Activated CD4-positive, alpha-beta T cell treated with anti-CD3 and anti-CD28 coated beads for 36 hours (primary cell): ENCODE measurements around the gene PI4KA. TPM values are rescaled to one million over a fixed set of nuclear protein-coding genes. Genes with fewer than 3 reads are reported as not detected.
"Not testable (repeated sequence)": the region's sequence is repeated elsewhere in the genome, so short reads cannot be mapped to it uniquely, and the experiment has no call there.

ENCODE experiments used
- ATAC-seq: fragments of 200-7000 bp; cut with Tn5 transposase; one replicate; pipeline ENCODE4 v1.10.0; 2021; ENCODE audit warnings: mild to moderate bottlenecking, moderate library complexity
- CTCF ChIA-PET: fragments of 350-600 bp; sonication (Branson Sonifier 250); formaldehyde crosslinking; loops from one replicate; lab custom pipeline; 2021; ENCODE audit warnings: antibody characterized with exemption; lab: Charles Lee
- POLR2A ChIA-PET: fragments of 350-600 bp; sonication (Branson Sonifier 250); formaldehyde crosslinking; loops from one replicate; lab custom pipeline; 2021; ENCODE audit warnings: antibody characterized with exemption, inconsistent platforms; lab: Charles Lee
- DNase-seq: peaks from one replicate; pipeline ENCODE4 v3.0.0-alpha.2; 2020
- H3K27ac Mint-ChIP-seq: one replicate; pipeline ENCODE4 v1.8.0; 2021; ENCODE audit warnings: mixed read lengths
- H3K27me3 Mint-ChIP-seq: one replicate; pipeline ENCODE4 v1.8.0; 2021; ENCODE audit warnings: mixed read lengths
- H3K36me3 Mint-ChIP-seq: one replicate; pipeline ENCODE4 v1.8.0; 2021; ENCODE audit warnings: low read depth, mixed read lengths
- H3K4me1 Mint-ChIP-seq: one replicate; pipeline ENCODE4 v1.8.0; 2021; ENCODE audit warnings: mixed read lengths
- H3K4me3 Mint-ChIP-seq: one replicate; pipeline ENCODE4 v1.8.0; 2021; ENCODE audit warnings: mild to moderate bottlenecking, moderate library complexity, mixed read lengths
- H3K9me3 Mint-ChIP-seq: one replicate; pipeline ENCODE4 v1.8.0; 2021; ENCODE audit warnings: low read depth, mixed read lengths
- intact Hi-C, 2 experiments: fragments of 100-400 bp; cut with DNase I in 1 of 2; cut with micrococcal nuclease in 1 of 2; formaldehyde crosslinking; loops; one replicate each; pipeline versions ENCODE4 v1.14.2 to v1.15.1; 2022 to 2024; cut with DNase I, micrococcal nuclease
- total RNA-seq, 2 experiments: library from RNA; stranded (reverse); gene quantifications; one replicate each; pipeline ENCODE4 v1.2.3, GENCODE V29; 2021

Gene PI4KA
- total RNA-seq, 2 experiments from 2014 or later: 52.8 TPM

DNA sequence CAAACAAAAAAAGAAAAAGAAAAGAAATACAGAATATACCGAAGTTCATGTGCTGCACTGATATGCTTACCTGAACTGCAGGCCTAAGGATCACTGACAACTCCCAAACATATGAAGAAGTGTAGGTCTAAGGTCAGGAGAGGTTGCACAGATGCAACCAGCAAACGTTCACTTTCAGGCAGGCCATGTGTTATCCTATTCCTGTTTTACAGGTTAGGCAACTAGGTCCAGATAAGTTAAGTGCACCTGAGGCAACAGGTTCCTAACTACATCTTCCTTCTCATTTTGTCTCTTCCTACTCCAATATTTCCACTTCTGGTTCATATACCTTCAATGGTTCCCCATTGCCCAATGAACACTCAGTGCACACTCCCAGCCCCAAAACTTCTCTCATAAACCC lies 15.1 kb downstream of the PI4KA start:
- ChIA-PET CTCF (no interaction called here), POLR2A (interaction anchor here (0.6 kb wide), 1 partner anchor 160 kb away, joined by 3 read pairs; no protein-coding TSS in a partner anchor)
- Mint-ChIP-seq H3K36me3 (no peaks in the 10 kb centered on the region), H3K9me3 (no peaks in the 10 kb centered on the region), H3K27ac (no peak overlapping the region), H3K4me3 (no peak overlapping the region), H3K27me3 (no peaks in the 10 kb centered on the region), H3K4me1 (peaks cover 45% of the 10 kb centered on the region)
- ATAC-seq (no peak), DNase-seq (no peak)
- intact Hi-C loops: no loop called here

DNA sequence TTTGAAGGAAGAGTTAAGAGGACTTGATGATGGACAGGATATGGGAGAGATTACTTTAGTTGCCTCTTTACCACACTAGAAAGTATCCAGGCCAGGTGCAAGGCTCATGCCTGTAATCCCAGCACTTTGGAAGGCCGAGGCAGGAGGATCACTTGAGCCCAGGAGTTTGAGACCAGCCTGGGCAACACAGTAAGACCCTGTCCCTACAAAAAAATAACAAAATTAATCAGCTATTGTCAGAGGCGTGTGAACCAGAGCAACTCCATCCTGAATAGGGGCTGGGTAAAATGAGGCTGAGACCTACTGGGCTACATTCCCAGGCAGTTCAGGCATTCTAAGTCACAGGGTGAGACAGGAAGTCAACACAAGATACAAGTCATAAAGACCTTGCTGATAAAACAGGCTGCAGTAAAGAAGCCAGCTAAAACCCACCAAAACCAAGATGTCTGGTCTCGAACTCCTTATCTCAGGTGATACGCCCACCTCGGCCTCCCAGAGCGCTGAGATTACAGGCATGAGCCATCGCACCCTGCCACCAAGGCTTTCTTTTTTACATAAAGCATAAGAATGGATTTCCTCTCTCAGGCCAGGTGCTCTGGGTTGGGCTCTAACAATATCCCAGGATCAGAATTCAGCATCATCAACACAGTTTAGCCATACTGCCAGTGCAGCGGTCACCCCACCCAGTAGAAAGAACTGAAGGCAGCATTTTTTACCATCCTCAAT lies 17.8 kb downstream of the PI4KA start:
- intact Hi-C loops: no loop called here
- Mint-ChIP-seq H3K4me3 (no peak overlapping the region), H3K9me3 (no peaks in the 10 kb centered on the region), H3K27ac (peak overlapping the region; percentile 18), H3K27me3 (no peaks in the 10 kb centered on the region), H3K4me1 (peaks cover 41% of the 10 kb centered on the region), H3K36me3 (no peaks in the 10 kb centered on the region)
- ChIA-PET CTCF (no interaction called here), POLR2A (interaction anchor here (0.5 kb wide), 1 partner anchor 34 kb away, joined by 4 read pairs; no protein-coding TSS in a partner anchor)
- peak; percentile 51 for DNase-seq
- peak; percentile 53 for ATAC-seq

DNA sequence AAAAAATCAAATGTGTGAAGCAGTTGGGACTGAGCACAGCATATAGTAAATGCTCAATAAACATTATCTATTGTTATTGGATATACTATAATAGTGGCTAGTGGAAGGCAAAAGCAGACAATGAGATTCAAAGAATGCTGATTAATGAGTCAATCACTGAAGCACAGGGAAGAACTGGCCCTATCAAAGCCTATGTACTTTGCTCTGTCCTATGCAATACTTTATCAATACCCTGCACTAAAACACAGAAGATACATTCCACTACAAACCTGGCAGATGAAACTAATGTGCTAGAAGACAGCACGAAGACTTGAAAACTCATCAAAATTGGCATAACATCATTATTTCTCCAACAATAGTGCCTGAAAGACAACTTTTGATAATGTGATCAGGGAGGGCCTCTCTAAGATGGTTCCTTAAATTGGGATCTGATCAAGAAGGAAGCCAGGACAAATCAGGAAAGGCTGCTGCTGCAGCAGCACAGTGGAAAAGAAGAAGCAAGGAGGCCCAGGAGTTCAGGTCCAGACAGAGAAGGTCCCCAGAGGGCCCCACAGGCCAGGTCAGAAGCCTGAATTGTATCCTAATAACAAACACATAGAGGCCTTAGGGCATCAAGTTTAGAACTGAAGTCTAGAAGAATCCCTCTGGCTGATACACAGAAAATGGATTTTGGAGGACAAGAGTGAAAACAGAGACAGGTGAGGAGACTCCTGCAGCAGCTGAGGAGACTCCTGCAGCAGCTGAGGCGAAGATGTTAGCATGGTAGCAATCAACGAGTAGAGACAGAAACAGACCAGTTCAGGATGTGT lies 18.6 kb downstream of the PI4KA start:
- H3K36me3 Mint-ChIP-seq: peaks cover 2% of the 10 kb centered on the region
- no peaks in the 10 kb centered on the region for H3K9me3 Mint-ChIP-seq
- POLR2A ChIA-PET: interaction anchor here (0.5 kb wide), 1 partner anchor 34 kb away, joined by 4 read pairs; no protein-coding TSS in a partner anchor
- no peak for DNase-seq
- no peaks in the 10 kb centered on the region for H3K27me3 Mint-ChIP-seq
- no peak overlapping the region for H3K4me3 Mint-ChIP-seq
- ATAC-seq: no peak
- CTCF ChIA-PET: no interaction called here
- peak overlapping the region; percentile 7 for H3K27ac Mint-ChIP-seq
- intact Hi-C loops: no loop called here
- peaks cover 40% of the 10 kb centered on the region for H3K4me1 Mint-ChIP-seq

DNA sequence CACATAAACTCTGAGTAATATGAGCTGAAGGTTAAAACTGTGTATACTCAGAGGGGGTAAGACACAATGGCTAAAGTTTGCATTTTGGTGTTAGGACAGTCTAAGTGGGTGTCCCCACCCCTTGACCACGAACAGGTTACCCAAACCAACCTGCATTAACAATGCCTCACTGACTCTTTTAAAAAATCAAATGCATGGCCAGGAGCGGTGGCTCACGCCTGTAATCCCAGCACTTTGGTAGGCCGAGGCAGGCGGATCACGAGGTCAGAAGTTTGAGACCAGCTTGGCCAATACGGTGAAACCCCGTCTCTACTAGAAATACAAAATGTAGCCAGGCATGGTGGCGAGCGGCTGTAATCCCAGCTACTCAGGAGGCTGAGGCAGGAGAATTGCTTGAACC lies 19.3 kb downstream of the PI4KA start:
- H3K4me1 Mint-ChIP-seq: peaks cover 34% of the 10 kb centered on the region
- intact Hi-C loops, H3K4me3 Mint-ChIP-seq, H3K27me3 Mint-ChIP-seq, CTCF ChIA-PET, ATAC-seq, H3K9me3 Mint-ChIP-seq, DNase-seq, H3K27ac Mint-ChIP-seq, H3K36me3 Mint-ChIP-seq: not testable (repeated sequence)
- POLR2A ChIA-PET: interaction anchor here (0.6 kb wide), 1 partner anchor 18 kb away, joined by 3 read pairs; no protein-coding TSS in a partner anchor

DNA sequence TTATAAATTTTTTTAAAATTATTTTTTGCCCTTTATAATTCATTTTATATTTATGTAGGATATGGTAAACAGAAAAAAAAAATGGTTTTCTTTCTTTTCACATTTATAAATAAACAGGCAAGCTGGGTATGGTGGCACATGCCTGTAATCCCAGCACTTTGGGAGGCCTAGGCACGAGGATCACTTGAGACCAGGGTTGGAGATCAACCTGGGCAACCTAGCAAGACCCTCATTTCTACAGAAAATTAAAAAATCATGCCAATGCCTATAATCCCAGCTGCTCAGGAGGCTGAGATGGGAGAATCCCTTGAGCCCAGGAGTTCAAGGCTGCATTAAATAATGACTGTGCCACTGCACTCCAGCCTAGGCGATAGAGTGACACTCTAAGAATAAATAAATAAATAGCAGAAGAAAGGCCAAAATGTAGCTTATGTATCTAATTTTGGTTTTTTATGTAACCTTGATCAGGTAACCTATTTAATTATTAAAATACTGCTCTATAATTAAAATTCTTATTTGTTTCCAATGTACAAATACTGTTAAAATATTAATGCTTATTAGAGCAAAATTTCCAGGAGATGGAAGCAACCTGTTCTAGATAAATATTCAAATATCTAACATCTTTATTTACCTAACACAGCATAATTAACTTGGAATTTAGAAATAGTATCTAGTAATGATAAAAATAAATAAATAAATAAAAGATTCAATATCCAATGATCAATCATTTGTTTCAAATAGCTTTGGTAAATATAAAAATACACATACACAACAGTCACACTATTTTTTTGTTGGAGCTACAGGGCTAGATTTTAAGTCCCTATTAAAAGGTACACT lies 21.4 kb downstream of the PI4KA start:
- DNase-seq (no peak), ATAC-seq (no peak)
- Mint-ChIP-seq H3K4me3 (no peak overlapping the region), H3K4me1 (peaks cover 27% of the 10 kb centered on the region), H3K36me3 (peaks cover 16% of the 10 kb centered on the region), H3K9me3 (no peaks in the 10 kb centered on the region), H3K27ac (no peak overlapping the region), H3K27me3 (no peaks in the 10 kb centered on the region)
- intact Hi-C loops: no loop called here
- ChIA-PET POLR2A (no interaction called here), CTCF (interaction anchor here (1.0 to 1.1 kb wide), 3 partner anchors 8 to 16 kb away, joined by 3 read pairs; no protein-coding TSS in a partner anchor)

DNA sequence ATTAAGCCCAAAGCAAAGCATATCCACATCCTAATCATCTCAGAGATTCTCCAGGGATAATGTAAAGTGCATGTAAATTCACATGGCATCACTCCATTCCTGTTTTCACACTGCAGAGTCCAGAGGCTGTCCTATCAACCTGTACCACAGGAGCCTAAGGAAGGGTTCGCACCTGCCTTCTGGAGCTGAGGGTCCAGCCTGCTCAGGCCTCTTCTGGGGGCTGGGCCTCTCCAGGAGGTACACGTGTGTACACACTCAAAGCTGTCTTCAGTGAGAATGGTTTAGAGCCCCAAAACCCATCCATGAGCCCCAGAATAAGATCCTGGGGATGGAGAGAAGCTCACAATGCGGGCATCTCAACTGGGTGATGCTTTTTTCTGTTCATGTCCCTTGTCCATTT lies 23.9 kb downstream of the PI4KA start:
- intact Hi-C loops: no loop called here
- POLR2A ChIA-PET: no interaction called here
- Mint-ChIP-seq H3K27ac (no peak overlapping the region), H3K4me3 (no peak overlapping the region), H3K27me3 (no peaks in the 10 kb centered on the region), H3K36me3 (peaks cover 25% of the 10 kb centered on the region), H3K4me1 (peaks cover 7% of the 10 kb centered on the region), H3K9me3 (no peaks in the 10 kb centered on the region)
- ATAC-seq: no peak
- DNase-seq: no peak
- CTCF ChIA-PET: interaction anchor here (0.6 to 1.1 kb wide), 2 partner anchors 14 to 18 kb away, joined by 3 read pairs; no protein-coding TSS in a partner anchor

DNA sequence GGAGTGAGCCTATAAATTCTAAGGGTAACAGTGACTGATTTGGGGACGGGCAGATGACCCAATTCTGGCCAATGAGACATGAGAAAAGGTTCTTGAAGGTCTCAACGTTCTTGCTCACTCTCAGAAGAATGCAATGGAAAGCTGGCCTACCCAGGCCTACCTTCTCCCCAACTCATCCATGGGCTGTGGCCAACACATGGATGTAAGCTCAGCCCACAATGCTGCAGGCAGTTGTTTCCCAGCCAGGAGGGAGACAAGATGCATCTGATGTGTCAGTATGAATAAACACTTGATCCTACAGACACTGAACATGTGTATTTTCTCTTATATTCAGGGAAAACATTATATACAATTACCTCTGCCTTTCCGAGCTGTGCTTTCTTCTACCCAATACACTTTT lies 24.4 kb downstream of the PI4KA start:
- Mint-ChIP-seq H3K4me3 (no peak overlapping the region), H3K36me3 (peaks cover 28% of the 10 kb centered on the region), H3K27me3 (no peaks in the 10 kb centered on the region), H3K4me1 (peaks cover 5% of the 10 kb centered on the region), H3K27ac (no peak overlapping the region), H3K9me3 (no peaks in the 10 kb centered on the region)
- DNase-seq (no peak), ATAC-seq (no peak)
- POLR2A ChIA-PET: no interaction called here
- CTCF ChIA-PET: no interaction called here
- intact Hi-C loops: no loop called here

DNA sequence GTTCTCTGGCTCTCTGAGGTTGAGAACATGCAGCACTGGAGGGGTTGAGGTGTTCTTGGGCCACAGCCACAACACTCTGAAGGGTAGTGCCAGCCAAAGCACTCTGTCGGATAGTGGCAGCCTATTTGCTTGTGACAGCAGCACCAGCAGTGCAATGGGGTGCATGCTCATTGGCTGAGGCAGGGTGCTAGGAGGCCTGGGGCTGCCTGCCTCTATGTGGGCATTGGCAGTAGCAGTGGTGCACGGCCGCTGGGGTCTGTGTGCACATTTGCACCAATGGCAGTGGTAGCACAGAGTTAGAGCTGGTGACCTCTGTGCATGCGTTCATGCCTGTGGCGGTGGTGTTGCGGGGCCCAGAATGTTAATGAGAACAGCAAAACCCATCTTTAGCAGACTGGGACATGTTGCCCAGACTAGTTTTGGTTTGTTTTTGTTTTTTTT lies 25.4 kb downstream of the PI4KA start:
- no peak overlapping the region for H3K27ac Mint-ChIP-seq
- POLR2A ChIA-PET: no interaction called here
- intact Hi-C loops: no loop called here
- no peaks in the 10 kb centered on the region for H3K27me3 Mint-ChIP-seq
- ATAC-seq: no peak
- peaks cover 36% of the 10 kb centered on the region for H3K36me3 Mint-ChIP-seq
- no peak for DNase-seq
- no peaks in the 10 kb centered on the region for H3K9me3 Mint-ChIP-seq
- no peak overlapping the region for H3K4me3 Mint-ChIP-seq
- CTCF ChIA-PET: interaction anchor here (0.5 kb wide), 1 partner anchor 33 kb away, joined by 3 read pairs; no protein-coding TSS in a partner anchor
- H3K4me1 Mint-ChIP-seq: peaks cover 2% of the 10 kb centered on the region

DNA sequence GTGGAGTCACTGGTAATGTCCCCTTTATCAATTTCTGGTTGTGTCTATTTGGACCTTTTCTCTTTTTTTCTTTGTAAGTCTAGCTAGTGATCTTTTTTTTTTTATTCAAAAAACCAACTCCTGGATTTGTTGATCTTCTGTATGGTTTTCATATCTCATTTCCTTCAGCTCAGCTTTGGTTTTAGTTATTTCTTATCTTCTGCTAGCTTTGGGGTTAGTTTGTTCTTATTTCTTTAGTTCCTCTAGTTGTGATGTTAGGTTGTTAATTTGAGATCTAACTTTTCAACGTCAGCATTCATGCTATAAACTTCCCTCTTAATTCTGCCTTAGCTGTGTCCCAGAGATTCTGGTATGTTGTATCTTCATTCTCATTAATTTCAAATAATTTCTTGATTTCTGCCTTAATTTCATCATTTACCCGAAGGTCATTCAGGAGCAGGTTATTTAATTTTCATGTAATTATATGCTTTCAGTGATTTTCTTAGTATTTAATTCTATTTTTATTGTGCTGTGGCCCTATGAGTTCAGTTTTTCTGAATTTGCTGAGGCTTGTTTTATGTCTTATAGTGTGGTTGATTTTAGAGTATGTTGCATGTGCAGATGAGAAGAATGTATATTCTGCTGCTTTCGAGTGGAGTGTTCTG lies 29.0 kb downstream of the PI4KA start:
- Mint-ChIP-seq H3K36me3 (peaks cover 40% of the 10 kb centered on the region), H3K27me3 (no peaks in the 10 kb centered on the region), H3K4me3 (no peak overlapping the region), H3K4me1 (no peaks in the 10 kb centered on the region), H3K27ac (no peak overlapping the region), H3K9me3 (no peaks in the 10 kb centered on the region)
- ATAC-seq: no peak
- intact Hi-C loops: no loop called here
- CTCF ChIA-PET: interaction anchor here (0.6 to 0.7 kb wide), 2 partner anchors 55 to 94 kb away, joined by 3 read pairs; no protein-coding TSS in a partner anchor
- DNase-seq: no peak
- POLR2A ChIA-PET: no interaction called here

DNA sequence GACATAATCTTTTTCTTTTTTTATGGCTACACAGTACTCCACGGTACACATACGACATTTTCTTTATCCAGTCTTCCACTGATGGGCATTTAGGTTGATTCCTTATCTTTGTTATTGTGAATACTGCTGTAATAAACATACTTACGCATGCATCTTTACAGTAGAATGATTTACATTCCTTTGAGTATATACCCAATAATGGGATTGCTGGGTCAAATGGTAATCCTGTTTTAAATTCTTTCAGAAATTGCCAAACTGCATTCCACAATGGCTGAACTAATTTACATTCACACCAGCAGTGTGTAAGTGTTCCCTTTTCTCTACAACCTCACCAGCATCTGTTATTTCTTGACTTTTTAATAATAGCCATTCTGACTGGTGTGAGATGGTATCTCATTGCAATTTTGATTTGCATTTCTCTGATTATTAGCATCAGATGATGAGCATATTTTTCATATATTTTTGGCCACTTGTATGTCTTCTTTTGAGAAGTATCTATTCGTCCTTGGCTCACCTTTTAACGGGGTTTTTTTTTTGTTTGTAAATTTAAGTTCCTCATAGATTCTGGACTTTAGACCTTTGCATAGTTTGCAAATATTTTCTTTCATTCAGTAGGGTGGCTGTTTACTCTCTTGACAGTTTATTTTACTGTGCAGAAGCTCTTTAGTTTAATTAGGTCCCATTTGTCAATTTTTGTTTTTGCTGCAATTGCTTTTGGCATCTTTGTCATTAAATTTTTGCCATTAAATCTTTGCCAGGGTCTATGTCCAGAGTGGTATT lies 32.0 kb downstream of the PI4KA start:
- H3K4me1 Mint-ChIP-seq, ATAC-seq, H3K9me3 Mint-ChIP-seq, H3K27ac Mint-ChIP-seq, intact Hi-C loops, DNase-seq, H3K4me3 Mint-ChIP-seq, POLR2A ChIA-PET, H3K27me3 Mint-ChIP-seq: not testable (repeated sequence)
- peaks cover 30% of the 10 kb centered on the region for H3K36me3 Mint-ChIP-seq
- CTCF ChIA-PET: interaction anchor here (1.0 kb wide), 1 partner anchor 42 kb away, joined by 3 read pairs; no protein-coding TSS in a partner anchor
